DOHH2 (cell line): ENCODE data around the gene TCN2.

Experiments
- H3F3A ChIP-seq: fragments of 200-600 bp; sonication (generic), shearing (Covaris generic); 2 replicates; pipeline ENCODE4 v1.6.0; 2016; ENCODE audit warnings: antibody characterized with exemption, mild to moderate bottlenecking; ENCODE audit not compliant: control insufficient read depth, insufficient read depth
- H3K27ac ChIP-seq: fragments of 200-600 bp; sonication (generic); 2 replicates; pipeline ENCODE4 v1.5.1; 2014; ENCODE audit warnings: low read depth, mild to moderate bottlenecking, low read length, moderate library complexity
- H3K27me3 ChIP-seq: fragments of 200-600 bp; sonication (generic); 2 replicates; pipeline ENCODE4 v1.6.1; 2014; ENCODE audit warnings: mild to moderate bottlenecking, low read length, mixed read lengths; ENCODE audit not compliant: control insufficient read depth
- H3K36me3 ChIP-seq: fragments of 200-600 bp; sonication (generic); 2 replicates; pipeline ENCODE4 v1.6.1; 2014; ENCODE audit warnings: mild to moderate bottlenecking, low read length, moderate library complexity, mixed read lengths; ENCODE audit not compliant: control insufficient read depth
- H3K4me1 ChIP-seq: fragments of 200-600 bp; sonication (generic); 2 replicates; pipeline ENCODE4 v1.6.1; 2014; ENCODE audit warnings: mild to moderate bottlenecking, low read length, mixed read lengths; ENCODE audit not compliant: control insufficient read depth
- H3K4me2 ChIP-seq: fragments of 200-600 bp; sonication (generic); 2 replicates; pipeline ENCODE4 v1.6.0; 2014; ENCODE audit warnings: mild to moderate bottlenecking, low read length, moderate library complexity
- H3K4me3 ChIP-seq: fragments of 200-600 bp; sonication (generic); 2 replicates; pipeline ENCODE4 v1.5.1; 2014; ENCODE audit warnings: mild to moderate bottlenecking, low read length, mixed read lengths
- H3K79me2 ChIP-seq: fragments of 200-600 bp; sonication (generic); 2 replicates; pipeline ENCODE4 v1.6.1; 2014; ENCODE audit warnings: mild to moderate bottlenecking, low read length, mixed read lengths; ENCODE audit not compliant: control insufficient read depth
- H3K9me2 ChIP-seq: fragments of 200-600 bp; sonication (generic); replicated peaks from 2 replicates; pipeline ENCODE4 v1.6.1; 2014; ENCODE audit warnings: mild to moderate bottlenecking, low read length, mixed read lengths; ENCODE audit not compliant: control insufficient read depth
- H3K9me3 ChIP-seq: fragments of 200-600 bp; sonication (generic); 2 replicates; pipeline ENCODE4 v1.6.1; 2014; ENCODE audit warnings: antibody characterized with exemption, low read length, mixed read lengths; ENCODE audit not compliant: control insufficient read depth, insufficient read depth
- H4K20me1 ChIP-seq: fragments of 200-600 bp; sonication (generic); 2 replicates; pipeline ENCODE4 v1.6.0; 2014; ENCODE audit warnings: low read depth, mild to moderate bottlenecking, antibody characterized with exemption, low read length, moderate library complexity; ENCODE audit not compliant: control insufficient read depth, insufficient read depth
- CTCF ChIP-seq: fragments of 200-600 bp; sonication (generic); IDR thresholded peaks from one replicate; pipeline ENCODE4 v1.5.1; 2014; ENCODE audit warnings: antibody characterized with exemption, mild to moderate bottlenecking, low read depth, low read length; ENCODE audit not compliant: poor library complexity, severe bottlenecking
- EZH2phosphoT487 ChIP-seq: fragments of 200-600 bp; sonication (generic); IDR thresholded peaks from 2 replicates; pipeline ENCODE4 v1.6.1; 2017; ENCODE audit warnings: borderline replicate concordance, mild to moderate bottlenecking, antibody characterized with exemption, low read length, moderate library complexity, mixed read lengths

The TCN2 gene

DNA sequence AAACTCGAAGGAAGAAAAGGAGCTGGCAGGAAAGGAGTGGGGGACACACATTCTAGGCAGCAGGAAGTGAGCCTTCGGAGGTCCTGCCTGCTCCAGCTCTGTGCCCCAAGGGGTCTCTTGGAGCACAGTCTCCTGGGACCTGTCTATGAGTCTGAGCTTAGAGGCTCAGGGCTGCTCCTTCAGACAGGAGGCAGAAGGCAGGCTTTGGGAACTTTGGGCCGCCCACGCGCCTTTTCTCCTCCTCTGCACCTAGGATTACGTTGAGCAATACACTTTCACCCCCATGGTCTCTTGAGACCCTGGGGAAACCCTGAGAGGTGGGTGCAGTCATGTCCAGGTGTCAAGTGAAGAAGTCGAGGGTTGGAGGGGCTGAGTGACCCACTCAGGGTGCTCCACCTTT is 965 bp downstream of the TCN2 start:
- Histone ChIP-seq H4K20me1 (no peaks in the 10 kb centered on the region), H3K27me3 (no peaks in the 10 kb centered on the region), H3K4me3 (no peak overlapping the region; the same call in 1 of the 2 replicates), H3K36me3 (no peaks in the 10 kb centered on the region), H3K9me3 (no peaks in the 10 kb centered on the region), H3K4me2 (peak overlapping the region; percentile 51), H3F3A (no peaks in the 10 kb centered on the region; the same call in 1 of the 2 replicates), H3K27ac (no peak overlapping the region), H3K9me2 (no peaks in the 10 kb centered on the region), H3K4me1 (peaks cover 51% of the 10 kb centered on the region), H3K79me2 (no peaks in the 10 kb centered on the region)
- TF ChIP-seq CTCF = no peak
- TF ChIP-seq EZH2phosphoT487 = no peak

DNA sequence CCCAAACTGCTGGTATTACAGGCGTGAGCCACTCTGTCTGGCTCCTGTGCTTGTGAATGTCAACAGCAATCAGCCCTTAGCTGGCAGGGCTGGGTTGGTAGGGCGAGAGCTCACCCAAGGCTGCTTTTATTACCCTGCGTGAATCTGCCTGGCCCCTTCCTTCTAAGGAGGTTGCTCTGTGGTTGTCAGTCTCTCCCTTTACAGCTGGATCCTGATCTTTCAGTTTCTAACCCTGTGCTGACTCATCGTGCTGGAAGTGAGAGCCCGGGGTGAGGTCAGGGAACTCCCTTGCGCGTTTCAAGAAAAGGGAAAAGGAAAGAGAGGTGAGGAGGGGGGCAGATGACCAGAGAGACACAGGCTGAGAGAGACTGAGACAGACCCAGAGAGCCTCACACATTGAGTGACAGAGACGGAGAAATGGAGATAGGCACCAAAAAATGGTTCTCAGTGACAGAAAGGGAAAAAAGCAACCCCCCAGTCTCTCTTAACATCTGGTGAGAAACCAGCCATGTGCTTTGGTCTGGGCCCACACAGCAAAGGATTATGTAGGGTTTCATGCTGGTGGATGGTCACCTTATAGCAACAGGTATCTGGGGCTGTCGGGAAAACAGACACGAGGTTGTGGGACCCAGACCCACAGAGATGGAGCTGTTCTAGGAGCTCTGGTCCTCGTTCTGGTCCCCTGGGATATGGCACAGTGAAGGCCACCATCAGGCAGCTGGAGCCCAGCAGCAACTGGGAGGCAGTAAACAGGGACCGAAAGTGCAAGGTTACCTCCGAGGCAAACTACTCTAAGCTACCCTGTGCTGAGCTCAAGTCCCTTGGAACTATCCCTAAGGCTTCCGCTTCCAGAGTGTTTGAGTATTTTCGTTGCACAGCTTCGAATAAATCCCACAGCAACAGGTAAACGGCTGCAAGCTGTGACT is 2.5 kb downstream of the TCN2 start:
- no peaks in the 10 kb centered on the region; the same call in 1 of the 2 replicates for H3F3A ChIP-seq
- no peak for TF ChIP-seq CTCF
- TF ChIP-seq EZH2phosphoT487 = no peak
- 0 out of 2 replicates have a peak overlapping the region, but pooled peaks have one; percentile 12 for H3K4me3 ChIP-seq
- H3K36me3 ChIP-seq = no peaks in the 10 kb centered on the region
- no peaks in the 10 kb centered on the region for H3K9me2 ChIP-seq
- no peak overlapping the region for H3K27ac ChIP-seq
- no peaks in the 10 kb centered on the region for H3K27me3 ChIP-seq
- peaks cover 51% of the 10 kb centered on the region for H3K4me1 ChIP-seq
- H3K9me3 ChIP-seq = no peaks in the 10 kb centered on the region
- no peaks in the 10 kb centered on the region for H4K20me1 ChIP-seq
- peak overlapping the region; percentile 51 for H3K4me2 ChIP-seq
- H3K79me2 ChIP-seq = no peaks in the 10 kb centered on the region

DNA sequence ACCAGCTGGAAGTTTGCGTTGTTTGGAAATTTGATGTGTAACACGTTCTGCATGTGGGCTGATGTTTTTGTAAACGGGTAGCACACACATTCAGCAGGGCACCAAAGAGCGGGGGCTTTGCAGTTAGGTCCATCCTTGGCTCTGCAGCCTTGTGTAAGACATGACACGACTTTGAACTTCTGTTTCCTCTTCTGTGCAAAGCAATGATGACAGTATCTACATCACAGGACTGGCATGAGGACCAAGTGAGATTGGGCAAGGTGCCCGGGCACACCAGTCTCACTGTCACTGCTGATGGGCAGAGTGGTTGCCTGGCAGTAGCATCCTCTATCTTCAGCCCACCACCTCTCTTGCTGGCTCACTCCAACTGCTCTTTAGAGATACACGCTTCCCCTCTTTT is 3.3 kb downstream of the TCN2 start:
- no peaks in the 10 kb centered on the region for H3K27me3 ChIP-seq
- peaks cover 47% of the 10 kb centered on the region for H3K4me1 ChIP-seq
- no peak overlapping the region for H3K27ac ChIP-seq
- H3K9me3 ChIP-seq = no peaks in the 10 kb centered on the region
- no peaks in the 10 kb centered on the region for H3K9me2 ChIP-seq
- H4K20me1 ChIP-seq = no peaks in the 10 kb centered on the region
- no peaks in the 10 kb centered on the region; the same call in 1 of the 2 replicates for H3F3A ChIP-seq
- H3K36me3 ChIP-seq = no peaks in the 10 kb centered on the region
- TF ChIP-seq CTCF (no peak), EZH2phosphoT487 (no peak)
- H3K4me3 ChIP-seq = no peak overlapping the region
- H3K4me2 ChIP-seq = no peak overlapping the region
- no peaks in the 10 kb centered on the region for H3K79me2 ChIP-seq
